Superior temporal gyrus (tissue), 1 donor: Measurements from ENCODE around the gene KLRD1.
"Not testable (repeated sequence)": the region's sequence is repeated elsewhere in the genome, so short reads cannot be mapped to it uniquely, and the experiment has no call there.

Source experiments
- DNase-seq: peaks from one replicate; pipeline ENCODE4 v3.0.0-alpha.2; 2016; ENCODE audit errors: extremely low spot score

KLRD1 gene

DNA sequence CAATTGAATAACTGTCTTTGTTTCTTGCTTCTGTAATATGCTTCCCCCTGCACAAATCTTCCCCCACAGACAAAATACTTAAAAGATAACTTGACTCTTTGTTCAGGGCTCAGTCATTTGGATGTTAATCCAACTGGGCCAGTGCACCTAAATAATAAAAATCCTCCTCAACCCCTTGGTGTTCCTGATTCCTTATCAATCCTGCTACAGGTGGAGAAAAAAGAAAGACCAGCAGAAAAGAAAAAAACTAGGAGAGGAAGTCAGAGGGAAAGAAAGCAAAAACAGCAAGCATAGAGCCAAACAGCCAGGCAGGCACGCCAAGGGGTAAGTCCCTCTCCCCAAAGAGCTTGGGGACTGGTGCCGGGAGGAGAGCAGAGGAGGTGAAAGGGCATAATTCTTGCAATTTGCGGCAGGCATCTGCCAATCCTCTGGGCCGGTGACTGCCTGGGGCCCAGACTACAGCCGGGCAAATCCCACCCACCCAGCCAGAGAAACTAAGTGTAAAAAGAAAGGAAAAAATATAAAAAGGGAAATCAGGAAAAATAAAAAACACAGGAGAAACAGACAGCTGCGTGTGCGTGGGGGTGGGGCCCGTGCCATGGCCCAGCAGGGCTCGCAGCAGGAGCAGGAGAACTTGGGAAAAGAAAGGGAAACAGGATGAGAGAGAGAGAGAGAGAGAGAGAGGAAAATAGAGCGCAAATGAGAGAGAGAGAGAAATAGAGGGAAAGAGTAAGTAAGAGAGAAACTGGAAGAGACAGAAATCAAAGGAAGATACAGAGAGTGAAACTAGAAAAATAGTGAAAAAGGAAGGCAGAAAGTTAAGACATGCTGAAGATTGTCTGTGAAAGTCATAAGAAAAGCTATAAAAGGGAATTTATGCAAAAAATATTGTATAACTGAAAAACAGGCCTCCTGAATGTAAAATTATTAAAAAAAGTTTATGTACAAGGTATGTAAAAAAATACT, 60.8 kb downstream of the KLRD1 start:
- DNase-seq: peak; percentile 52

DNA sequence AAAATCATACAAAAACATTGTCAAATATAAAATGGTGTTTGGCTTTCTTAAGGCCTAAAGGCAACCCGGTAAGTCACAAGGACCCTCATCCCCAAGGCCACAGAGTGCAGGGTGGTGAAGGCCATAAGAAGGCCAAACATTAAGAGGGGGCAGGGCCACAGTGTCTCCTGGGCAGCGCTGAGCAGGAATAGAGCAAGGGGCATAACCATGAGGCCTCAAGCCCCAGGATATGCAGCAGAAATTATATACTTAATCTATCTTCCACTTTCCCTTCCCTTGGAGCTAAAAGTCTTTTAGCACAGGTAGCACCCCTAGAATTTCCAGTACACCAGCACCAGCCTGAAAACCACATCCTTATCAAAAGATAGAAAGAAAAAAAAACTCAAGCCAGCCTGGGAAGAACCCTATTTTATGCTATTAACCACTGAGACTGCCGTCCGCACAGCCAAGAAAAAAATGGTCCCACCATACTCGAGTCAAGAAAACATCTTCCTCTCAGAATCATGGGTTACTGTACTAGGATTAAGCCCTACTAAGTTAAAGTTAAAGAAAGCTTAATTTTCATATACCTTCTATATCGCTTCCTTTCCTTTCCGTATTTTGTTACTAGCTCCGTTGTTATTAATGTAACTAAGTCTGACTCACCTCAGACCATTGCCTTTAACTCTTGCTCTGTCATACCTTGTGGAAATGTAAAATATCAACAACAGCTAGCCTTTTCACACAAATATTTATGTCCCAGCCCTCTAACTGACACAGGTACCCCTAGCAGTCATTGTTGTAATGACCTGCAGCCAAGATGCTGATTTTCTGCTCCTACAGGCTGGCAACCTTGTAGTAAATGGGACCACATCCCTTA, 62.1 kb downstream of the KLRD1 start:
- DNase-seq: no peak

- DNase-seq: not testable (repeated sequence)
These were observed 64.3 kb downstream of the KLRD1 start for GRCh38 chr12:10371893-10372535.

DNA sequence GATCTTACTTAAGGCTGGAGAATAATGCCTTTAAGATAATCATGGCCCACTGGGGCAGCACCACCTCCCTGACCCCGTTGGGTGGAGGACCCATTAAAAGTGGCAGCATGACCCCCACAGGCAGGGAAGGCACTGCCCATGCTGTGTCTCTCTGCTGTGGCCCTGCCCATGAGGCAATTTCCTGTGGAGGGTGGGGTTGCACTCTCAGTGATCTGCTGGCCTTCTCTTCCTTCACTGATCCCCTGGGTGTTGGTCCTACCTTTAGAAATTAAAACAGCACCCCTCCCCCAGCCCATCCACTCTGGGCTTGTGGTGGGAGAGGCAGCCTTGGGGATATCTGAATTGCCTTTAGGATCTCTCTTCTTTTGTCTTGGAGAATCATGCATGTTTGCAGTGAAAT, 64.9 kb downstream of the KLRD1 start:
- DNase-seq: peak; percentile 35

- DNase-seq: no peak
These were observed 67.0 kb downstream of the KLRD1 start for GRCh38 chr12:10374624-10375018.

GRCh38 chr12:10378737-10379136, 71.1 kb downstream of the KLRD1 start:
- DNase-seq: not testable (repeated sequence)
